Muscle of leg (tissue), 11 donors: ENCODE data around the gene ALS2. TPM values are rescaled to one million over a fixed set of nuclear protein-coding genes. Genes with fewer than 3 reads are reported as not detected.

ENCODE experiments used
- DNase-seq: peaks from one replicate; pipeline ENCODE4 v3.0.0; 2013
- H3K27ac ChIP-seq: one replicate; pipeline ENCODE4 v1.5.1; 2013; ENCODE audit warnings: mild to moderate bottlenecking, low read length, control low read depth
- H3K27me3 ChIP-seq: one replicate; pipeline ENCODE4 v1.6.1; 2013; ENCODE audit warnings: low read length; ENCODE audit not compliant: control insufficient read depth, insufficient read depth
- H3K36me3 ChIP-seq: one replicate; pipeline ENCODE4 v1.6.1; 2013; ENCODE audit warnings: low read length; ENCODE audit not compliant: control insufficient read depth, insufficient read depth
- H3K4me1 ChIP-seq: one replicate; pipeline ENCODE4 v1.6.1; 2013; ENCODE audit warnings: low read length; ENCODE audit not compliant: control insufficient read depth, insufficient read depth
- H3K4me3 ChIP-seq: one replicate; pipeline ENCODE4 v1.5.1; 2013; ENCODE audit warnings: low read length, control low read depth
- H3K9me3 ChIP-seq: replicated peaks from 2 replicates; pipeline ENCODE4 v1.6.1; 2013; ENCODE audit warnings: low read depth, low read length; ENCODE audit not compliant: control insufficient read depth
- WGBS: methylation state at CpG from one replicate; pipeline ENCODE4 v1.1.5; 2013; ENCODE audit warnings: missing lambda C conversion rate; ENCODE audit not compliant: insufficient coverage; 5-methylcytosine and 5-hydroxymethylcytosine counted together
- polyA plus RNA-seq, 8 donors: library from polyadenylated mRNA; unstranded; fragments of 120-200 nt; gene quantifications; one replicate each; pipeline versions ENCODE4 v1.2.1 to v1.2.3, GENCODE V29; 2013; ENCODE audit warnings: inconsistent platforms in 1 of 8, low replicate concordance in 1 of 8; ENCODE audit not compliant: insufficient read length in 8 of 8, insufficient read depth in 1 of 8
- total RNA-seq: library from RNA; stranded (reverse); fragments of 120-200 nt; gene quantifications from one replicate; pipeline ENCODE4 v1.2.4, GENCODE V29; 2013

ALS2 gene
- total and polyA plus RNA-seq, 9 donors: 11.2 to 20.9 (median 14.8) TPM

DNA sequence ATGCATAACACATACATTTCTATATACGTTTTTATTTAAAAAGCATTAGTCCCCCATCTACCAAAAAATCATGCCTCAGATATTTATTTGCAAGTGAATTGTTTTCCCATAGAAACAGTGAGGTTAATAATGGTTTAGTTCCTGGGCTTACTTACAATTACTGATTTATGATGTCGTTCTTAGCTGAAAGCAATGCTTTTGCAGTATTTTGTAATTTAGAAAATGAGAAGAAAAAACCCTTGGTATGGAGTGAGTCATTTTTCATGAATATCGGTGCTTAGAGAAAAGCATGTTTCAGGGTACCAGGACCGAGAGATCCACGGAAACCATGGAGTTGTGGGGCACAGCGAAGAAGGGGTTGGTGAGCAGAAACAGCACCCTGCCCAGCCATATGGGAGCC, 13.6 kb upstream of the ALS2 start:
- Histone ChIP-seq H3K27me3 (no peaks in the 10 kb centered on the region), H3K4me3 (no peak overlapping the region), H3K36me3 (no peaks in the 10 kb centered on the region), H3K27ac (no peak overlapping the region), H3K9me3 (no peaks in the 10 kb centered on the region), H3K4me1 (no peaks in the 10 kb centered on the region)
- 51% methylated on average over 3 of the region's 6 CpGs for WGBS
- no peak for DNase-seq

- no peak overlapping the region for H3K27ac ChIP-seq
- no peak for DNase-seq
- no peaks in the 10 kb centered on the region for H3K9me3 ChIP-seq
- H3K4me3 ChIP-seq: no peak overlapping the region
- no peaks in the 10 kb centered on the region for H3K4me1 ChIP-seq
- H3K36me3 ChIP-seq: no peaks in the 10 kb centered on the region
- H3K27me3 ChIP-seq: no peaks in the 10 kb centered on the region
- WGBS: no CpG with 5 or more reads among the region's 1 CpG
Measured at GRCh38 chr2:201793631-201794030, 12.9 kb upstream of the ALS2 start.

- WGBS: no CpG with 5 or more reads among the region's 2 CpGs
- no peak overlapping the region for H3K27ac ChIP-seq
- DNase-seq: no peak
Measured at GRCh38 chr2:201790989-201791388, 10.3 kb upstream of the ALS2 start.

GRCh38 chr2:201790291-201790690, 9.6 kb upstream of the ALS2 start:
- no peak for DNase-seq
- WGBS: 86% methylated on average over 3 of the region's 3 CpGs
- H3K9me3 ChIP-seq: no peaks in the 10 kb centered on the region
- H3K4me3 ChIP-seq: no peak overlapping the region
- H3K36me3 ChIP-seq: no peaks in the 10 kb centered on the region
- no peak overlapping the region for H3K27ac ChIP-seq
- no peaks in the 10 kb centered on the region for H3K27me3 ChIP-seq
- H3K4me1 ChIP-seq: no peaks in the 10 kb centered on the region

More at GRCh38 chr2:201790989-201791388, 10.3 kb upstream of the ALS2 start:
- Histone ChIP-seq H3K4me1 (no peaks in the 10 kb centered on the region), H3K9me3 (no peaks in the 10 kb centered on the region), H3K4me3 (no peak overlapping the region), H3K27me3 (no peaks in the 10 kb centered on the region), H3K36me3 (no peaks in the 10 kb centered on the region)

DNA sequence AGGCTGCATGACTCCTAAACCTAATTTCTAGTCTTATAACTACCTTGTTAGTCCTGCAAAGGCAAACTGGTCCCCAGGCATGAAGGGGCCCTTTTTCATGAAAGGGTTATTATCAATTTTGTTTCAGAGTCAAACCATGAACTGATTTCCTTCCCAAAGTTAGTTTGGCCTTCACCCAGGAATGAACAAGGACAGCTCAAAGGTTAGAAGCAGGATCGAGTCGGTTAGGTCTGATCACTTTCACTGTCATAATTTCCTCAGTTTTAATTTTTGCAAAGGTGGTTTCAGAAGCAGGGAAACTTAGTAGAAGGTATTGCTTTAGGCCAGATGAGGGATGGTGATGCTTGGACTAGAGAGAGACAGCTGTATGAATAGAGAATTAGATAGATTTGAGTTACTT, 8.7 kb upstream of the ALS2 start:
- H3K4me3 ChIP-seq: no peak overlapping the region
- no CpG with 5 or more reads among the region's 2 CpGs for WGBS
- DNase-seq: no peak
- H3K4me1 ChIP-seq: no peaks in the 10 kb centered on the region
- H3K36me3 ChIP-seq: no peaks in the 10 kb centered on the region
- H3K27me3 ChIP-seq: no peaks in the 10 kb centered on the region
- no peaks in the 10 kb centered on the region for H3K9me3 ChIP-seq
- H3K27ac ChIP-seq: no peak overlapping the region

- no peak overlapping the region for H3K4me3 ChIP-seq
- DNase-seq: no peak
- H3K27me3 ChIP-seq: no peaks in the 10 kb centered on the region
- no peak overlapping the region for H3K27ac ChIP-seq
- no peaks in the 10 kb centered on the region for H3K4me1 ChIP-seq
- H3K36me3 ChIP-seq: no peaks in the 10 kb centered on the region
- WGBS: 43% methylated on average over 1 of the region's 3 CpGs
- H3K9me3 ChIP-seq: no peaks in the 10 kb centered on the region
Measured at GRCh38 chr2:201788371-201788770, 7.6 kb upstream of the ALS2 start.

DNA sequence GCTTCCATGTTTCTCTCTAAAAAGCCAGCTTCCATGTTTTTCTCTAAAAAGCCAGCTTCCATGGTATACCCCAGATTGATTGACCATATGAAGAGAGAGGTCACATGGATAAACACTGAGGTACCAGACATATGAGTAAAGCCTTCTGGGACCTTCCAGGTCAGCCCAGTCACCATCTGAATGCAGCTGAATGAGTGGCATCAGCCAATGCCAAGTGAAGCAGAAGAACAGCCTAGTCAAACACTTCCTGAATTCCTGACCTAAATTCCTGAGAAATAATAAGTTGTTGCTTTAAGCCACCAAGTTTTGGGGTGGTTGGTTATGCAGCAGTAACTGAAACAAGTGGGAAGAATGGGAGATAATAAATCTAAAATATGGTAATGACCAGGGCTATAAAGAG, 5.7 kb upstream of the ALS2 start:
- no peak for DNase-seq
- Histone ChIP-seq H3K4me3 (no peak overlapping the region), H3K36me3 (no peaks in the 10 kb centered on the region), H3K27me3 (peaks cover 2% of the 10 kb centered on the region), H3K9me3 (no peaks in the 10 kb centered on the region), H3K4me1 (peaks cover 5% of the 10 kb centered on the region), H3K27ac (no peak overlapping the region)

DNA sequence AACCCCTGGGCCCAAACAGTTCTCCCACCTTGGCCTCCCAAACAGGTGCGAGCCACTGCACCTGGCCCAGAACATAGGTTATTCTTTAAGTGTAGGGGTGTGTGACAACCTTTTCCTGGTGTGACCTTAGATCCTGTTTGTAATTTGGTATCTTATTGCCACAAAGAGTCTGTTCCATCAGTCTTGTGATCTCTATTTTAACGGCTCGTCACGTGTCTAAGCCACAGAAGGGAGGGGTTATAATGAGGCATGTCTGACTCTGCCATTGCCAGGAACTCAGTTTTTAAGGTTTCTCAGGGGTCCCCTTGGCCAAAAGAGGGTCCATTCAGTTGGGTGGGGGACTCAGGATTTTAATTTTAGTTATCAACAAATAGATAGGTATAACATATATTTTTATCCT, 4.4 kb upstream of the ALS2 start:
- Histone ChIP-seq H3K27me3 (peaks cover 2% of the 10 kb centered on the region), H3K9me3 (no peaks in the 10 kb centered on the region), H3K36me3 (no peaks in the 10 kb centered on the region), H3K27ac (no peak overlapping the region), H3K4me3 (no peak overlapping the region), H3K4me1 (peaks cover 8% of the 10 kb centered on the region)
- no CpG with 5 or more reads among the region's 4 CpGs for WGBS
- DNase-seq: no peak

DNA sequence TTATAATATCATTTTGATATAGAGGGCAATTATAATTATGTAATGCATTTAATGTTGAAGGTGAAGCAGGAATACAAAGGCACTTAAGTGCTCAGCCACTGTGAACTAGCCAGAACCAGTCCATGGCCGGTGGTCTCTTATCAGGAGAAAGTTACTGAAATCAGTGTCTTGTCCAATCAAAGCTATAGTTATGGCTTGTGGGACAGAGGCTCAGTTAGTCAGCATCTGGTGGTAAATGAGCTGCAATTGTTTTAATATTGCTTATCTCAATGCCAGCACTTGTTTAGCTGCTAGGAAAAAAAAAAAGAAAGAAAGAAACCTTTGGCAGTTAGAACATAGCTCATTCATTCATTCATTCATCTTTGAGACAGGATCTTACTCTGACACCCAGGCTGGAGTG, 3.8 kb upstream of the ALS2 start:
- no peak overlapping the region for H3K4me3 ChIP-seq

DNA sequence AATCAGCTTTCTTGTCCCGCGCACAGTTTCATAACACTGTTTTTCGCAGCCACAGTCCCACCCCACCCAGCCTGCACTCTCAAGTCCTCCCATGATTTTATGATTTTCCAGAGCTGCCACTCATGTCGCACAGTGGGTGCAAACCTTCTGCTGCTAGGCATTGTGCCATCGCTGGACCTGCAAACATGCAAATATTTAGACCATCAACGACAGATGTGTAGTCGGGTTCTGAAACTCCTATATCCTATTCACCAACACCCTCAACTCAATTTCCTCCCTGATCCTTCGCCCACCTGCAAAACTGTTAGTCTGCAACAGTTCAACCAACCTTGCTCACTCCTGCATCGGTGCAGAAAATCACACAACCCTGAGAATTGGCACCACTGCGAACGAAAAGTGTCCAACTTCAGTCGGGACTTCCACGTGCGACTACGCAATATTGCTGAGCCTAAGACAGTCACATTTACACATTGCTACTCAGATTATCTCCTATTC, 871 bp upstream of the ALS2 start:
- H3K9me3 ChIP-seq: no peaks in the 10 kb centered on the region
- H3K4me3 ChIP-seq: peak overlapping the region; percentile 92
- 2% methylated on average over 15 of the region's 15 CpGs for WGBS
- peaks cover 10% of the 10 kb centered on the region for H3K4me1 ChIP-seq
- H3K36me3 ChIP-seq: no peaks in the 10 kb centered on the region
- peaks cover 2% of the 10 kb centered on the region for H3K27me3 ChIP-seq
- peak; percentile 35 for DNase-seq
- H3K27ac ChIP-seq: peak overlapping the region; percentile 92

More for the DNA sequence above, 3.8 kb upstream of the ALS2 start:
- Histone ChIP-seq H3K9me3 (no peaks in the 10 kb centered on the region), H3K27me3 (peaks cover 2% of the 10 kb centered on the region), H3K36me3 (no peaks in the 10 kb centered on the region), H3K4me1 (peaks cover 10% of the 10 kb centered on the region), H3K27ac (no peak overlapping the region)
- DNase-seq: no peak
- WGBS: 56% methylated on average over 1 of the region's 1 CpG
